Astrocyte of the cerebellum (primary cell): ENCODE data around the gene STMND1.
"Not testable (repeated sequence)": the region's sequence is repeated elsewhere in the genome, so short reads cannot be mapped to it uniquely, and the experiment has no call there.

Source experiments
- DNase-seq: peaks from one replicate; pipeline ENCODE4 v3.0.0-alpha.2; 2011; ENCODE audit warnings: low read depth
- H3K4me3 ChIP-seq: 2 replicates; pipeline ENCODE4 v1.5.1; 2011; ENCODE audit warnings: mild to moderate bottlenecking, low read depth, low read length, moderate library complexity
- in situ Hi-C: cut with HindIII; loops from 2 replicates; pipeline ENCODE4 v1.10.0; 2017; ENCODE audit warnings: low sequenced_read_pairs
- TF ChIP-seq, protein P1 (sequence below): IDR thresholded peaks from 2 replicates; pipeline ENCODE4 v1.5.1; 2012; ENCODE audit warnings: low read length, low read depth, moderate library complexity, mild to moderate bottlenecking; ENCODE audit errors: missing control alignments

Gene STMND1

DNA sequence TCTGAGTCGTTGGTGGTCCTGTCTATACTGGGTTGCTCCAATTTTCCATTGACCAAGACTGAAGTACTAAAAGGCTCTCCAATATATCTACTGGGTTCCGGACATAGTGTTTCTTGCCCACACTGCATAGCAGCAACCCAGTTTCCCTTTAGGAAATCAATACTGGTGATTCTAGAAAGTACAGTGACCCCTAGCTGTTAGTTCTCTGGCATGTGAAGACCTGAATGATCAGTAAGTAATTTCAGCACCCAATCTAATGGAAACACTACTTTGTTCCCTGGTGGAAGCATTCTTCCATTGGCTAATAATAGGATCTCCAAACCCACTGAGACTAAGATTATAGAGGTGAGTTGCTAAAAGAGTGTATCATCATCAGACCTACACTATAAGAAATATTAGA lies 40.8 kb upstream of the STMND1 start:
- in situ Hi-C loops, result no loop called here

DNA sequence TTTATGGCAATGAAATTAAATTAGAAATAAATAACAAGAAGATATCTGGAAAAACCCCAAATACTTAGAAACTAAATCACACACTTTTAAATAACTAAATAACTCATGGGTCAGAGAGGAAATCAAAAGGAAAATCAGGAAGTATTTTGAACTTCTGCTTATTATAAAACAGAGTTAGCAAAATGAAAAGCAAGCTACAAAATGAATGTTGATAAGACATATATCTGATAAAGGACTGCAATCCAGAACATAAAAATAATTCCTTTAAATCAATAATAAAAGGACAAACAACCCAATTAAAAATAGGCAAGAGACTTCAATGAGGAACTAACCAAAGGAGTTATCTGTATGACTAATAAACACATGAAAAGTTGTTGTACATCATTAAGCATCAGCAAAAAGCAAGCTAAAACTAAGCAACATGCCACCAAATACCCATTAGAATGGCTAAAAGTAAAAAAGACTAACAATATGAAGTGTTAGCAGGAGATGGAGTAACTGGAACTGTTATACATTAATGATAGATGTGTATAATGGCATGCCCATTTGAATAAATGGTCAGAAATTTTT lies 38.9 kb upstream of the STMND1 start:
- H3K4me3 ChIP-seq, result no peak overlapping the region
- in situ Hi-C loops, result no loop called here
- DNase-seq, result no peak
- TF ChIP-seq, protein P1, sequence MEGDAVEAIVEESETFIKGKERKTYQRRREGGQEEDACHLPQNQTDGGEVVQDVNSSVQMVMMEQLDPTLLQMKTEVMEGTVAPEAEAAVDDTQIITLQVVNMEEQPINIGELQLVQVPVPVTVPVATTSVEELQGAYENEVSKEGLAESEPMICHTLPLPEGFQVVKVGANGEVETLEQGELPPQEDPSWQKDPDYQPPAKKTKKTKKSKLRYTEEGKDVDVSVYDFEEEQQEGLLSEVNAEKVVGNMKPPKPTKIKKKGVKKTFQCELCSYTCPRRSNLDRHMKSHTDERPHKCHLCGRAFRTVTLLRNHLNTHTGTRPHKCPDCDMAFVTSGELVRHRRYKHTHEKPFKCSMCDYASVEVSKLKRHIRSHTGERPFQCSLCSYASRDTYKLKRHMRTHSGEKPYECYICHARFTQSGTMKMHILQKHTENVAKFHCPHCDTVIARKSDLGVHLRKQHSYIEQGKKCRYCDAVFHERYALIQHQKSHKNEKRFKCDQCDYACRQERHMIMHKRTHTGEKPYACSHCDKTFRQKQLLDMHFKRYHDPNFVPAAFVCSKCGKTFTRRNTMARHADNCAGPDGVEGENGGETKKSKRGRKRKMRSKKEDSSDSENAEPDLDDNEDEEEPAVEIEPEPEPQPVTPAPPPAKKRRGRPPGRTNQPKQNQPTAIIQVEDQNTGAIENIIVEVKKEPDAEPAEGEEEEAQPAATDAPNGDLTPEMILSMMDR, result no peak

More for the DNA sequence above, 40.8 kb upstream of the STMND1 start:
- DNase-seq, result no peak
- TF ChIP-seq, protein P1, result no peak
- H3K4me3 ChIP-seq, result no peak overlapping the region

DNA sequence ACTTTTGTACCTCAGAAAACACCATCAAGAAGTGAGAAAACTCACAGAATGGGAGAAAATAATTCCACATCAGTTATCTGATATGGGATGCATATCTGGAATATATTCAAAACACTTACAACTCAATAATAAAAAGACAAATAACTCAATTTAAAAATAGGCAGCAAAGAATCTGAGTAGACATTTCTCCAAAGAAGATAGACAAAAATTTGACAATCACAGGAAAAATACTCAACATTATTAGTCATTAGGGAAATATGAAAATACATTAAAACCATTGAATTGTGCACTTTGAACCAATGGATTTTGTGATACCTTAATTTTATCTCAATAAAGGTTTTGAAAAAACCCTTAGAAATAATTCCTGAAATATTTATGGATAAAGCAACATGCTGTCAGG lies 36.9 kb upstream of the STMND1 start:
- TF ChIP-seq, protein P1, result no peak
- in situ Hi-C loops, result no loop called here

DNA sequence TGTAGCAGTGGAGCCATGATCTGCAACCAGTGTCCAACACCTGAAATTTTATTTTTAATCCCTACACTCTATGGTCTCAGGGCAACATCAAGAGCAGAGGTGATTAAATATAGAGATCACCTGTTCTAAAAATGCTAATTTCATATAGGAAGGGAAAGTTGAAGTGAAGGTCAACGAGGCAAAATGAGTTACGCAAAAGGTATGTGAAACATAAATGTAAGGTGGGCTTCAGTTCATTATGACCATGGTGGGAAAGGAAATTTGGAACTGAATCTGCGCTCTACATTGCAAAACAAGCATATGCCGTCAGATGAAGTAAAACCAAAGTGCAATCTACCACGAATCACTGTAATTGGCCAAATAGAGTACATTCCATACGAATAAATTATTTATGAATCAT lies 35.2 kb upstream of the STMND1 start:
- TF ChIP-seq, protein P1, result no peak
- no peak for DNase-seq
- no peak overlapping the region for H3K4me3 ChIP-seq
- in situ Hi-C loops, result no loop called here

More for the DNA sequence above, 36.9 kb upstream of the STMND1 start:
- H3K4me3 ChIP-seq, result no peak overlapping the region
- DNase-seq, result no peak

DNA sequence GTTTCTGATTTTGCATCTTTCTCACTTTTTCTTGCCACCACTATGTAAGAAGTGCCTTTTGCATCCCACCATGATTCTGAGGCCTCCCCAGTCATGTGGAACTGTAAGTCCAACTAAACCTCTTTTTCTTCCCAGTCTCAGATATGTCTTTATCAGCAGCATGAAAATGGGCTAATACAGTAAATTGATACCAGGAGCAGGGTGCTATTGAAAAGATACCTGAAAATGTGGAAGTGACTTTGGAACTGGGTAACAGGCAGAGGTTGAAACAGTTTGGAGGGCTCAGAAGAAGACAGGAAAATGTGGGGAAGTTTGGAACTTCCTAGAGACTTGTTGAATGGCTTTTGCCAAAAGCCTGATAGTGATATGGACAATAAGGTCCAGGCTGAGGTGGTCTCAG lies 32.9 kb upstream of the STMND1 start:
- H3K4me3 ChIP-seq, in situ Hi-C loops, DNase-seq: not testable (repeated sequence)

DNA sequence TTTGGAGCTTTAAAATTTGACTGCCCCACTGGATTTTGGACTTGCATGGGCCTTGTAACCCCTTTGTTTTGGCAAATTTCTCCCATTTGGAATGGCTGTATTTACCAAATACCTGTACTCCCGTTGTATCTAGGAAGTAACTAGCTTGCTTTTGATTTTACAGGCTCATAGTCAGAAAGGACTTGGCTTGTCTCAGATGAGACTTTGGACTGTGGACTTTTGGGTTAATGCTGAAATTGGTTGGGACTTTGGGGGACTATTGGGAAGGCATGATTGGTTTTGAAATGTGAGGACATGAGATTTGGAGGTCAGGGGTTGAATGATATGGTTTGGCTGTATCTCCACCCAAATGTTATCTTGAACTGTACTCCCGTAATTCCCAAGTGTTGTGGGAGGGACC lies 31.4 kb upstream of the STMND1 start:
- DNase-seq, H3K4me3 ChIP-seq, in situ Hi-C loops: not testable (repeated sequence)

DNA sequence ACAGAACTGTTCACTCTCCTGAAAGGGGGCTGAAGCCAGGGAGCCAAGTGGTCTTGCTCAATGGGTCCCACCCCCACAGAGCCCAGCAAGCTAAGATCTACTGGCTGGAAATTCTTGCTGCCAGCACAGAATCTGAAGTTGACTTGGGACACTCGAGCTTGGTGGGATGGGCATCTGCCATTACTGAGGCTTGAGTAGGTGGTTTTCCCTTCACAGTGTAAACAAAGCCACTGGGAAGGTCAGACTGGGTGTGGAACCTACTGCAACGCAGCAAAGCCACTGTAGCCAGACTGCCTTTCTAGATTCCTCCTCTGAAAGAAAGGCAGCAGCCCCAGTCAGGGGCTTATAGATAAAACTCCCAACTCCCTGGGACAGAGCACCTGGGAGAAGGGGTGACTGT lies 28.3 kb upstream of the STMND1 start:
- H3K4me3 ChIP-seq, in situ Hi-C loops, DNase-seq: not testable (repeated sequence)

DNA sequence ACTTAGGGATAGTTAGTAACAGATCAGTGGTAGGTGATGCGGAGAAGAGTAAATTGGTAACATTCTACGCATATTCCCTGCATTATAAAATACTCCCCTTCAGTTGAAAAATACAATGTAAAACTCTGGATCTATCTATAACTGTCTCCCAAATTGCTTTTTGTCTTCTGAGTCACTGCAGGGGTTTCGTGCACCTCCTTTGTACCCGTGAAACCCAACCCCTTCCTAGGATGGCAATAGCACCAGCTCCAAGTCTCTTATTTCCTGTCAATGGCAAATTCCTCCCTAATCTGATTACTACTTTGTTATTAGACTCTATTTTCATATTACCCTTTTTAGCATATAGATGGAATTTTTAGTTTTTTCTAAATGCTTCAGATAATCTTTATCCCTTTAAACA lies 20.6 kb upstream of the STMND1 start:
- DNase-seq, result no peak
- in situ Hi-C loops, result no loop called here
- TF ChIP-seq, protein P1, result no peak
- H3K4me3 ChIP-seq, result no peak overlapping the region
